Epithelial cell of proximal tubule (primary cell): ENCODE results near the gene KIF12. TPM values are rescaled to one million over a fixed set of nuclear protein-coding genes. Genes with fewer than 3 reads are reported as not detected.

ENCODE experiments used
- DNase-seq: peaks from one replicate; pipeline ENCODE4 v3.0.0-alpha.2; 2011; ENCODE audit warnings: low read depth
- H3K4me3 ChIP-seq: 2 replicates; pipeline ENCODE4 v1.5.1; 2011; ENCODE audit warnings: low read depth, mild to moderate bottlenecking, low read length
- CTCF ChIP-seq: conservative IDR thresholded peaks from 2 replicates; pipeline ENCODE4 v1.5.1; 2012; ENCODE audit warnings: low read depth, mild to moderate bottlenecking, low read length
- total RNA-seq: library from RNA; depleted of rRNA; stranded (reverse); fragments of >200 nt; gene quantifications from 2 replicates; pipeline ENCODE4 v1.2.3, GENCODE V29; 2015

The KIF12 gene
- total RNA-seq, 1 donor from 2014 or later, result 39.3 TPM

- TF ChIP-seq CTCF, result no peak
- no peak overlapping the region for H3K4me3 ChIP-seq
- DNase-seq, result no peak
Measured at GRCh38 chr9:114102484-114102883, 3.4 kb upstream of the KIF12 start.

- no peak for TF ChIP-seq CTCF
- DNase-seq, result no peak
Measured at GRCh38 chr9:114100536-114100935, 1.4 kb upstream of the KIF12 start.

GRCh38 chr9:114099669-114100270 is 678 bp upstream of the KIF12 start:
- peak overlapping the region; percentile 79 for H3K4me3 ChIP-seq
- no peak for TF ChIP-seq CTCF

More at GRCh38 chr9:114100536-114100935, 1.4 kb upstream of the KIF12 start:
- no peak overlapping the region for H3K4me3 ChIP-seq

GRCh38 chr9:114098021-114098935 is 814 bp downstream of the KIF12 start:
- DNase-seq, result no peak
- peak; percentile 11 for TF ChIP-seq CTCF
- peak overlapping the region; percentile 79 for H3K4me3 ChIP-seq

More at GRCh38 chr9:114099669-114100270, 678 bp upstream of the KIF12 start:
- no peak for DNase-seq

GRCh38 chr9:114097613-114098020 is 1.5 kb downstream of the KIF12 start:
- H3K4me3 ChIP-seq, result peak overlapping the region; percentile 79
- DNase-seq, result no peak
- no peak for TF ChIP-seq CTCF

- no peak for TF ChIP-seq CTCF
- peak overlapping the region; percentile 79 for H3K4me3 ChIP-seq
Measured at GRCh38 chr9:114096866-114097612, 2.1 kb downstream of the KIF12 start.

More at GRCh38 chr9:114096866-114097612, 2.1 kb downstream of the KIF12 start:
- DNase-seq, result no peak
